Loucy (cell line): ENCODE data around the gene DZIP1L.

Experiments used
- H2AFZ ChIP-seq: fragments of 200-600 bp; sonication (generic); 2 replicates; pipeline ENCODE4 v1.6.0; 2016; ENCODE audit warnings: antibody characterized with exemption, mild to moderate bottlenecking, low read length, moderate library complexity
- H3F3A ChIP-seq: fragments of 200-600 bp; 2 replicates; pipeline ENCODE4 v1.6.0; 2016; ENCODE audit warnings: antibody characterized with exemption, low read depth, mild to moderate bottlenecking
- H3K27me3 ChIP-seq: fragments of 200-600 bp; sonication (generic); 2 replicates; pipeline ENCODE4 v1.6.1; 2014; ENCODE audit warnings: low read length, mild to moderate bottlenecking; ENCODE audit not compliant: insufficient read depth, poor library complexity, severe bottlenecking
- H3K36me3 ChIP-seq: fragments of 200-600 bp; sonication (generic); 2 replicates; pipeline ENCODE4 v1.6.1; 2016; ENCODE audit warnings: low read length; ENCODE audit not compliant: insufficient read depth
- H3K4me1 ChIP-seq: fragments of 200-600 bp; sonication (generic); 2 replicates; pipeline ENCODE4 v1.5.1; 2014; ENCODE audit warnings: low read length, mild to moderate bottlenecking; ENCODE audit not compliant: insufficient read depth, poor library complexity, severe bottlenecking
- H3K4me2 ChIP-seq: fragments of 200-600 bp; sonication (generic); 2 replicates; pipeline ENCODE4 v1.6.0; 2014; ENCODE audit warnings: antibody characterized with exemption, low read length, low read depth, mild to moderate bottlenecking; ENCODE audit not compliant: poor library complexity, severe bottlenecking
- H3K4me3 ChIP-seq: fragments of 200-600 bp; sonication (generic); 2 replicates; pipeline ENCODE4 v1.5.1; 2014; ENCODE audit warnings: low read length, mild to moderate bottlenecking, mixed read lengths; ENCODE audit not compliant: poor library complexity, severe bottlenecking
- H3K79me2 ChIP-seq: fragments of 200-600 bp; sonication (generic); 2 replicates; pipeline ENCODE4 v1.6.1; 2014; ENCODE audit warnings: low read length; ENCODE audit not compliant: insufficient read depth
- H3K9ac ChIP-seq: fragments of 200-600 bp; sonication (generic); 2 replicates; pipeline ENCODE4 v1.6.0; 2014; ENCODE audit warnings: mild to moderate bottlenecking, low read depth, low read length, moderate library complexity; ENCODE audit not compliant: poor library complexity, severe bottlenecking
- H3K9me2 ChIP-seq: fragments of 200-600 bp; sonication (generic); replicated peaks from 2 replicates; pipeline ENCODE4 v1.6.1; 2016; ENCODE audit warnings: low read depth, low read length, mixed read lengths
- H3K9me3 ChIP-seq: fragments of 200-600 bp; sonication (generic); 2 replicates; pipeline ENCODE4 v1.6.1; 2014; ENCODE audit warnings: mild to moderate bottlenecking, antibody characterized with exemption, low read length, low read depth; ENCODE audit not compliant: insufficient read depth
- H4K20me1 ChIP-seq: fragments of 200-600 bp; sonication (generic); 2 replicates; pipeline ENCODE4 v1.6.0; 2014; ENCODE audit warnings: antibody characterized with exemption, low read length, mild to moderate bottlenecking; ENCODE audit not compliant: insufficient read depth, poor library complexity, severe bottlenecking
- CTCF ChIP-seq: fragments of 200-600 bp; sonication (generic); conservative IDR thresholded peaks from 2 replicates; pipeline ENCODE4 v1.5.1; 2014; ENCODE audit warnings: mild to moderate bottlenecking, antibody characterized with exemption, low read length
- EZH2phosphoT487 ChIP-seq: fragments of 200-600 bp; IDR thresholded peaks from 2 replicates; pipeline ENCODE4 v1.6.1; 2018; ENCODE audit warnings: antibody characterized with exemption, mild to moderate bottlenecking, moderate library complexity, borderline replicate concordance

DZIP1L gene

DNA sequence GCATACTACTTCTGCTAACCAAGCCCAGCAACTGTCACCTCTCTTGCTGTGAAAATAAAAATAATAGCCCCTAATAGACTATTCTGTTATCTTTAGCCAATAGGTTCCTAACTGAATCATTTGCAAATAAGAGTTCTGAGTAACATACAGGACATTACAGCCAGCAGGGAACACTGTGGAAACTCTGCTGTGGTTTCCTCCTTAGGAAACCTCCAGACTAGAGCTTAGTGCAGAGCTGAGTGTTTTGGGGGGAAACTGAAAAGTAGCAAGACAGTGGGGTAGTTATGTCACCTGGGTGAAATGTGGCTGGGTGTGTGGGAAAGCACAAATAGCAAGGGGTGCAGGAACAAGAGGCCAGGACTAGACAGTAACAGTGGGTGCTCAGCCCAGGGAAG lies 32.4 kb downstream of the DZIP1L start:
- Histone ChIP-seq H4K20me1 (no peaks in the 10 kb centered on the region), H3K4me1 (peaks cover 27% of the 10 kb centered on the region), H3K36me3 (no peaks in the 10 kb centered on the region; the same call in 1 of the 2 replicates), H3F3A (peaks cover 5% of the 10 kb centered on the region; the same call in 1 of the 2 replicates), H3K27me3 (no peaks in the 10 kb centered on the region), H3K4me3 (peak overlapping the region; percentile 63), H3K9me3 (no peaks in the 10 kb centered on the region), H3K79me2 (no peaks in the 10 kb centered on the region), H2AFZ (0 out of 2 replicates have a peak overlapping the region, but pooled peaks have one; percentile 24), H3K9ac (peak overlapping the region; percentile 37), H3K9me2 (no peaks in the 10 kb centered on the region), H3K4me2 (peak overlapping the region; percentile 78)
- TF ChIP-seq CTCF (no peak), EZH2phosphoT487 (no peak)

DNA sequence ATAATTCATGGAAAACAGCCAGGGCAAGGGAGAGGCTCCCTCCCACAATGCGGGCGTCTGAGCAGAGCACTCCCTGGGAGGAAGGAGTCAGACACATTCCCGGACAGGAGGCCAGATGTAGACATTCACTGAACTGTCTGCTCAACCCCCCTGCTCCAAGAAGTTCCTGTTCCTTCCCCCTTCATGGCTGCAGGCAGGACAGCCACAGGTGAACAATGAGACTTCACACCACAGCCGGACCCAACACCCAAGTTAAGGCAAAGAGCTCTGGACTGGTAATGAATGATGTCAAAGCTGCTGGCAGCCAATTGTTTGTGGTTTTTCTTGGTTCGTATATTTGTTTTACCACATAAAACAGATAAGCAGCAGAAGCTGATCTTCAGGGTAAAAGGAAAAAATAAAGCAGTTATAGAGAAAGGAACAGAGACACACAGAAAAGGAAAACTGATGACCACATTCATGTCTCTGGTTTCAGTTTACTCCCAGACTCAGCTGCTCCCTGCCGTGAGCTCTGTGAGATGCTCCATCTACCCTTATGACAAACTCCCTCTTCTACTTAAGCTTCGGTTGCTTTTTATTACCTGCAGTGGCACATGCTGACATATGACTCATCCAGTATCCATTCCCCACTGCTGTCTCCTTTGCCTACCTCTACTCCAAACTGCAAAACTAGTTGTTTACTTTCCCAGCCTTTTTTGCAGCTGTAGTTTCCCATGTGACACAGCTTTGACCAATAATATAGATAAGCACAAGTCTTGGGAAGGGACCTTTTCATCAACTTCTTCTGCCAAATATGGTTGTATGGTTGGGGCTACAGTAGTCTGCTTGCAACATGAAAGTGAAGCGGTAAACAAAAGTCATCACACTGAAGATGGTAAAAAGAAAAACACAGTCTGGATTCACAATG lies 33.1 kb downstream of the DZIP1L start:
- TF ChIP-seq EZH2phosphoT487 (no peak), CTCF (no peak)
- H3K27me3 ChIP-seq = no peaks in the 10 kb centered on the region
- H3K4me2 ChIP-seq = peak overlapping the region; percentile 78
- peaks cover 5% of the 10 kb centered on the region; the same call in 1 of the 2 replicates for H3F3A ChIP-seq
- no peaks in the 10 kb centered on the region; the same call in 1 of the 2 replicates for H3K36me3 ChIP-seq
- no peaks in the 10 kb centered on the region for H3K9me3 ChIP-seq
- H3K9me2 ChIP-seq = no peaks in the 10 kb centered on the region
- H4K20me1 ChIP-seq = no peaks in the 10 kb centered on the region
- H3K9ac ChIP-seq = peak overlapping the region; percentile 37
- H2AFZ ChIP-seq = peak overlapping the region; percentile 24; the same call in 1 of the 2 replicates
- H3K79me2 ChIP-seq = no peaks in the 10 kb centered on the region
- peak overlapping the region; percentile 63 for H3K4me3 ChIP-seq
- H3K4me1 ChIP-seq = peaks cover 27% of the 10 kb centered on the region

GRCh38 chr3:138081371-138082084 lies 33.9 kb downstream of the DZIP1L start:
- Histone ChIP-seq H3K4me2 (peak overlapping the region; percentile 78), H3K4me1 (peaks cover 27% of the 10 kb centered on the region), H4K20me1 (no peaks in the 10 kb centered on the region), H3K9me3 (no peaks in the 10 kb centered on the region), H3K36me3 (no peaks in the 10 kb centered on the region; the same call in 1 of the 2 replicates), H3K4me3 (peak overlapping the region; percentile 63), H2AFZ (no peak overlapping the region), H3K79me2 (no peaks in the 10 kb centered on the region), H3F3A (peaks cover 5% of the 10 kb centered on the region; the same call in 1 of the 2 replicates), H3K27me3 (no peaks in the 10 kb centered on the region), H3K9me2 (no peaks in the 10 kb centered on the region), H3K9ac (no peak overlapping the region)
- TF ChIP-seq CTCF = no peak
- no peak for TF ChIP-seq EZH2phosphoT487
